Tibial nerve (tissue), 3 donors: ENCODE results near the gene ADGRB3.

Source experiments
- CTCF ChIP-seq, 5 experiments: fragments of 200-600 bp in 3 of 5; fragments of 450-650 bp in 2 of 5; sonication (generic) in 3 of 5; IDR thresholded peaks; one replicate each; pipeline ENCODE4 v1.5.1; 2016 to 2019; ENCODE audit warnings: antibody characterized with exemption in 5 of 5, mild to moderate bottlenecking in 3 of 5, moderate library complexity in 2 of 5
- POLR2A ChIP-seq, 2 donors: fragments of 450-650 bp; IDR thresholded peaks; one replicate each; pipeline ENCODE4 v1.6.1; 2017; ENCODE audit warnings: antibody characterized with exemption in 2 of 2, mild to moderate bottlenecking in 2 of 2, moderate library complexity in 2 of 2

DNA sequence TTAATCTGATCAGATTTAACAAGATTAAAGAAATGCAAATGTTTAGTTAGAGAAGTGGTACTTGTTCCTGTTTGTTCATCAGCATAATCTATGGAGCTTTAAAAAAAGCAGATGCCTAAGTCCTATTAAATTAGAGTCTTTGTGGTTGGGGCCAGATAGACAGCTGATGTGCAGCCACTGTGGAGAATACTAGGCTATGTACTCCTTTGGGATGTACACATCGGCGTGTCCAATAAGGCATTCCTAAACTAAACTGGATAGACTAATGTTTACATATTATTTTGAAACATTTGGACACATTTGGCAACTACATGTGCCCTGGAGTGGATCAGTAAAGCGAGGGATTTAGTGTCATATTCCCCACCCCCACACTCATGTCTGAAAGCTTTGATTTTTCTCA lies 702.2 kb downstream of the ADGRB3 start:
- TF ChIP-seq CTCF (IDR thresholded peaks at IDR 0.05) (no peak), POLR2A (IDR thresholded peaks at IDR 0.05) (no peak)
